K562 (cell line): ENCODE results near the gene STON1. TPM values are rescaled to one million over a fixed set of nuclear protein-coding genes. Genes with fewer than 3 reads are reported as not detected.

ENCODE experiments used
- PHB ChIP-seq: fragments of 250-450 bp; sonication (Bioruptor Pico); IDR thresholded peaks from 2 replicates; pipeline ENCODE4 v1.5.0; 2021
- SMARCE1 ChIP-seq: fragments of 450-650 bp; IDR thresholded peaks from 2 replicates; pipeline ENCODE4 v1.7.1; 2016; ENCODE audit warnings: mild to moderate bottlenecking
- ZNF134 ChIP-seq: fragments of 250-450 bp; sonication (Bioruptor Pico); conservative IDR thresholded peaks from 2 replicates; pipeline ENCODE4 v1.4.0; 2020
- ZNF239 ChIP-seq: fragments of 250-450 bp; sonication (Bioruptor Pico); IDR thresholded peaks from 2 replicates; pipeline ENCODE4 v1.4.0; 2020; ENCODE audit warnings: mild to moderate bottlenecking
- polyA plus RNA-seq, 8 experiments: library from polyadenylated mRNA; depleted of rRNA in 4 of 8; stranded (reverse) in 5 of 8; unstranded in 3 of 8; fragments of >200 nt; fragmentation: Nextera tagmentation in 2 of 8; fragmentation: Illumina TruSeq in 1 of 8; extraction: Ambion mirVana in 2 of 8; extraction: Trizol in 1 of 8; gene quantifications; 2 replicates each; pipeline versions ENCODE4 v1.2.1 to v1.2.3, GENCODE V29; 2011 to 2014; ENCODE audit warnings: inconsistent platforms in 1 of 8, missing spikeins in 1 of 8
- total RNA-seq, 7 experiments: library from RNA; depleted of rRNA in 6 of 7; stranded (reverse); fragments of >200 nt in 6 of 7; fragmentation: Illumina TruSeq in 2 of 7; extraction: Trizol in 2 of 7; gene quantifications; 2 replicates each; pipeline versions ENCODE4 v1.2.1 to v1.2.3, GENCODE V29; 2011 to 2021; ENCODE audit warnings: low replicate concordance in 1 of 7
- TF ChIP-seq, protein P1 (sequence below), 2 experiments: IDR thresholded peaks in 1 of 2; conservative IDR thresholded peaks in 1 of 2; 2 replicates each; pipeline ENCODE4 v1.6.1; 2016; ENCODE audit warnings: low read depth in 2 of 2, mild to moderate bottlenecking in 1 of 2, missing compliant biosample characterization in 1 of 2, missing genetic modification characterization in 1 of 2, moderate library complexity in 1 of 2
- TF ChIP-seq, protein P2 (sequence below): fragments of 250-450 bp; sonication (Bioruptor Pico); IDR thresholded peaks from 2 replicates; pipeline ENCODE4 v1.8.0; 2022; ENCODE audit warnings: moderate library complexity, mild to moderate bottlenecking, inconsistent platforms
- TF ChIP-seq, protein P3 (sequence below): IDR thresholded peaks from 2 replicates; pipeline ENCODE4 v1.6.1; 2011; ENCODE audit warnings: borderline replicate concordance, low read depth, mild to moderate bottlenecking, moderate library complexity, low read length; ENCODE audit not compliant: insufficient read depth, poor library complexity, severe bottlenecking

The STON1 gene
- total and polyA plus RNA-seq, 9 of the 15 experiments (the other 6 are each of a cell fraction or from before 2014, with no cell fraction given) = 0.07 to 1.2 (median 0.55) TPM

DNA sequence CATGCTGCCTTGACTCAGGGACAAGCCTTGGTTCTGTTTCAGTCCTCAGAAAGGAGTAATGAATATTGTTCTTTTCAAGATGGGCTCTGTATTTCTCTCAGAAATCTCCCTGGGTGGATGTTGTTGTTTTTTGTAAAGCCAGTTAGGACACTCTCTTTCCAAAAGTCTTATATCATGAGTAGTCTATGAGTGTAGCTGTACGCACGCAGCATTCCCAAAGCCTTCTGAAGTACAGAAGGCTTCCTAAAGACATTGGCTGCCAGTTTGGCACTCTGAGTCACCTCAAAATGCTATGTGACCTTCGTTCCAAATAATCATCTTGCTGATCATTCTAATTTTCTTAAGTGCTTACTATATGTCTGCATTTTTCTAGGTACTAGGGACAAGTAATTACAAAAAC lies 71.0 kb downstream of the STON1 start (continued):
- TF ChIP-seq, protein P1, sequence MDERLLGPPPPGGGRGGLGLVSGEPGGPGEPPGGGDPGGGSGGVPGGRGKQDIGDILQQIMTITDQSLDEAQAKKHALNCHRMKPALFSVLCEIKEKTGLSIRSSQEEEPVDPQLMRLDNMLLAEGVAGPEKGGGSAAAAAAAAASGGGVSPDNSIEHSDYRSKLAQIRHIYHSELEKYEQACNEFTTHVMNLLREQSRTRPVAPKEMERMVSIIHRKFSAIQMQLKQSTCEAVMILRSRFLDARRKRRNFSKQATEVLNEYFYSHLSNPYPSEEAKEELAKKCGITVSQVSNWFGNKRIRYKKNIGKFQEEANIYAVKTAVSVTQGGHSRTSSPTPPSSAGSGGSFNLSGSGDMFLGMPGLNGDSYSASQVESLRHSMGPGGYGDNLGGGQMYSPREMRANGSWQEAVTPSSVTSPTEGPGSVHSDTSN (CRISPR knock-in tag; IDR thresholded peaks at IDR 0.05; ENCODE audit: low read depth) = no peak
- TF ChIP-seq, protein P1 (tag; conservative IDR thresholded peaks at IDR 0.05; ENCODE audit: low read depth) = no peak
- no peak for TF ChIP-seq SMARCE1
- TF ChIP-seq PHB (CRISPR knock-in tag) = no peak
- TF ChIP-seq, protein P2, sequence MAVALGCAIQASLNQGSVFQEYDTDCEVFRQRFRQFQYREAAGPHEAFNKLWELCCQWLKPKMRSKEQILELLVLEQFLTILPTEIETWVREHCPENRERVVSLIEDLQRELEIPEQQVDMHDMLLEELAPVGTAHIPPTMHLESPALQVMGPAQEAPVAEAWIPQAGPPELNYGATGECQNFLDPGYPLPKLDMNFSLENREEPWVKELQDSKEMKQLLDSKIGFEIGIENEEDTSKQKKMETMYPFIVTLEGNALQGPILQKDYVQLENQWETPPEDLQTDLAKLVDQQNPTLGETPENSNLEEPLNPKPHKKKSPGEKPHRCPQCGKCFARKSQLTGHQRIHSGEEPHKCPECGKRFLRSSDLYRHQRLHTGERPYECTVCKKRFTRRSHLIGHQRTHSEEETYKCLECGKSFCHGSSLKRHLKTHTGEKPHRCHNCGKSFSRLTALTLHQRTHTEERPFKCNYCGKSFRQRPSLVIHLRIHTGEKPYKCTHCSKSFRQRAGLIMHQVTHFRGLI (CRISPR knock-in tag) = no peak
- no peak for TF ChIP-seq ZNF134 (CRISPR knock-in tag)
- no peak for TF ChIP-seq ZNF239
- TF ChIP-seq, protein P3, sequence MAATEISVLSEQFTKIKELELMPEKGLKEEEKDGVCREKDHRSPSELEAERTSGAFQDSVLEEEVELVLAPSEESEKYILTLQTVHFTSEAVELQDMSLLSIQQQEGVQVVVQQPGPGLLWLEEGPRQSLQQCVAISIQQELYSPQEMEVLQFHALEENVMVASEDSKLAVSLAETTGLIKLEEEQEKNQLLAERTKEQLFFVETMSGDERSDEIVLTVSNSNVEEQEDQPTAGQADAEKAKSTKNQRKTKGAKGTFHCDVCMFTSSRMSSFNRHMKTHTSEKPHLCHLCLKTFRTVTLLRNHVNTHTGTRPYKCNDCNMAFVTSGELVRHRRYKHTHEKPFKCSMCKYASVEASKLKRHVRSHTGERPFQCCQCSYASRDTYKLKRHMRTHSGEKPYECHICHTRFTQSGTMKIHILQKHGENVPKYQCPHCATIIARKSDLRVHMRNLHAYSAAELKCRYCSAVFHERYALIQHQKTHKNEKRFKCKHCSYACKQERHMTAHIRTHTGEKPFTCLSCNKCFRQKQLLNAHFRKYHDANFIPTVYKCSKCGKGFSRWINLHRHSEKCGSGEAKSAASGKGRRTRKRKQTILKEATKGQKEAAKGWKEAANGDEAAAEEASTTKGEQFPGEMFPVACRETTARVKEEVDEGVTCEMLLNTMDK = no peak
